Liver (tissue), 9 donors: Measurements from ENCODE around the gene ELL. TPM values are rescaled to one million over a fixed set of nuclear protein-coding genes. Genes with fewer than 3 reads are reported as not detected.

ENCODE experiments used
- DNase-seq: peaks from one replicate; pipeline ENCODE4 v3.0.0-alpha.2; 2017; ENCODE audit warnings: low spot score
- H3K27ac ChIP-seq, 2 donors: one replicate each; pipeline ENCODE4 v1.7.0; 2013; ENCODE audit warnings: inconsistent platforms in 2 of 2, low read length in 2 of 2, control low read depth in 1 of 2, low read depth in 1 of 2, mild to moderate bottlenecking in 1 of 2
- H3K27me3 ChIP-seq, 4 donors: one replicate each; pipeline versions ENCODE4 v1.6.1 to v1.7.0; 2013; ENCODE audit warnings: low read length in 3 of 4, inconsistent platforms in 1 of 4, mild to moderate bottlenecking in 1 of 4, moderate library complexity in 1 of 4; ENCODE audit not compliant: control insufficient read depth in 4 of 4, insufficient read depth in 4 of 4
- H3K36me3 ChIP-seq, 4 donors: one replicate each; pipeline versions ENCODE4 v1.6.1 to v1.7.0; 2013; ENCODE audit warnings: low read length in 3 of 4, mild to moderate bottlenecking in 3 of 4, low read depth in 1 of 4, moderate library complexity in 1 of 4; ENCODE audit not compliant: control insufficient read depth in 4 of 4, insufficient read depth in 3 of 4
- H3K4me1 ChIP-seq, 4 donors: one replicate each; pipeline versions ENCODE4 v1.6.1 to v1.7.0; 2013; ENCODE audit warnings: low read length in 3 of 4, mild to moderate bottlenecking in 3 of 4, moderate library complexity in 1 of 4; ENCODE audit not compliant: control insufficient read depth in 4 of 4, insufficient read depth in 4 of 4
- H3K4me3 ChIP-seq, 3 donors: one replicate each; pipeline versions ENCODE4 v1.6.1 to v1.7.0; 2013; ENCODE audit warnings: low read length in 3 of 3, control low read depth in 1 of 3, low read depth in 1 of 3, mild to moderate bottlenecking in 1 of 3
- H3K9ac ChIP-seq, 2 donors: one replicate each; pipeline ENCODE4 v1.7.0; 2013; ENCODE audit warnings: low read length in 2 of 2, mild to moderate bottlenecking in 2 of 2, moderate library complexity in 2 of 2, control low read depth in 1 of 2, low read depth in 1 of 2
- H3K9me3 ChIP-seq, 4 donors: one replicate each; pipeline versions ENCODE4 v1.6.1 to v1.7.0; 2013; ENCODE audit warnings: low read length in 3 of 4; ENCODE audit not compliant: control insufficient read depth in 4 of 4
- EGR1 ChIP-seq, 2 donors: IDR thresholded peaks; 2 replicates each; pipeline ENCODE4 v1.6.1; 2016 to 2018; ENCODE audit warnings: antibody characterized with exemption in 2 of 2, low read depth in 2 of 2
- FOXA1 ChIP-seq: IDR thresholded peaks from 2 replicates; pipeline ENCODE4 v1.6.1; 2016; ENCODE audit warnings: antibody characterized with exemption
- FOXA2 ChIP-seq: IDR thresholded peaks from 2 replicates; pipeline ENCODE4 v1.6.1; 2016; ENCODE audit warnings: antibody characterized with exemption
- GABPA ChIP-seq, 2 donors: IDR thresholded peaks in 1 of 2; conservative IDR thresholded peaks in 1 of 2; 2 replicates each; pipeline ENCODE4 v1.6.1; 2016; ENCODE audit warnings: antibody characterized with exemption in 2 of 2, mild to moderate bottlenecking in 1 of 2, moderate library complexity in 1 of 2
- HNF4A ChIP-seq, 2 donors: conservative IDR thresholded peaks; 2 replicates each; pipeline ENCODE4 v1.6.1; 2016; ENCODE audit warnings: antibody characterized with exemption in 2 of 2, mild to moderate bottlenecking in 2 of 2
- HNF4G ChIP-seq: IDR thresholded peaks from 2 replicates; pipeline ENCODE4 v1.6.1; 2016; ENCODE audit warnings: antibody characterized with exemption
- JUND ChIP-seq, 2 donors: IDR thresholded peaks; 2 replicates each; pipeline ENCODE4 v1.6.1; 2016; ENCODE audit warnings: antibody characterized with exemption in 2 of 2
- NR2F2 ChIP-seq: IDR thresholded peaks from 2 replicates; pipeline ENCODE4 v1.6.1; 2016; ENCODE audit warnings: antibody characterized with exemption
- RAD21 ChIP-seq, 2 donors: IDR thresholded peaks; 2 replicates each; pipeline ENCODE4 v1.6.1; 2016; ENCODE audit warnings: antibody characterized with exemption in 2 of 2, mild to moderate bottlenecking in 2 of 2
- RXRA ChIP-seq, 2 donors: IDR thresholded peaks; 2 replicates each; pipeline ENCODE4 v1.6.1; 2017 to 2018; ENCODE audit warnings: antibody characterized with exemption in 2 of 2, mild to moderate bottlenecking in 1 of 2
- SP1 ChIP-seq: IDR thresholded peaks from 2 replicates; pipeline ENCODE4 v1.6.1; 2018; ENCODE audit warnings: antibody characterized with exemption, mild to moderate bottlenecking
- TAF1 ChIP-seq: conservative IDR thresholded peaks from 2 replicates; pipeline ENCODE4 v1.6.1; 2016; ENCODE audit warnings: antibody characterized with exemption, mild to moderate bottlenecking
- YY1 ChIP-seq: IDR thresholded peaks from 2 replicates; pipeline ENCODE4 v1.6.1; 2016; ENCODE audit warnings: antibody characterized with exemption, mild to moderate bottlenecking
- WGBS: extraction: QIAGEN DNeasy Blood & Tissue Kit; methylation state at CpG from one replicate; pipeline ENCODE4 v1.1.7; 2013; 5-methylcytosine and 5-hydroxymethylcytosine counted together
- polyA plus RNA-seq, 2 donors: library from polyadenylated mRNA; stranded (reverse) in 1 of 2; unstranded in 1 of 2; fragments of 200-250 nt in 1 of 2; fragments of >200 nt in 1 of 2; fragmentation: Nextera tagmentation in 1 of 2; extraction: Ambion mirVana in 1 of 2; gene quantifications; one replicate each; pipeline versions ENCODE4 v1.2.1 to v1.2.3, GENCODE V29; 2013 to 2015
- total RNA-seq, 2 donors: library from RNA; depleted of rRNA; stranded (reverse); fragments of >200 nt; gene quantifications; one replicate each; pipeline ENCODE4 v1.2.3, GENCODE V29; 2014
- TF ChIP-seq, protein P1 (sequence below): IDR thresholded peaks from 2 replicates; pipeline ENCODE4 v1.6.1; 2016; ENCODE audit warnings: antibody characterized with exemption
- TF ChIP-seq, protein P2 (sequence below): IDR thresholded peaks from 2 replicates; pipeline ENCODE4 v1.6.1; 2016; ENCODE audit warnings: antibody characterized with exemption
- TF ChIP-seq, protein P3 (sequence below): IDR thresholded peaks from 2 replicates; pipeline ENCODE4 v1.6.1; 2016; ENCODE audit warnings: antibody characterized with exemption, mild to moderate bottlenecking
- donor health status: healthy.
- donor health status: healthy.
- donor health status: healthy.
- donor health status: healthy.
- donor health status: healthy.

The ELL gene
- total and polyA plus RNA-seq, 4 donors, result 4.5 to 10.5 (median 6.6) TPM

DNA sequence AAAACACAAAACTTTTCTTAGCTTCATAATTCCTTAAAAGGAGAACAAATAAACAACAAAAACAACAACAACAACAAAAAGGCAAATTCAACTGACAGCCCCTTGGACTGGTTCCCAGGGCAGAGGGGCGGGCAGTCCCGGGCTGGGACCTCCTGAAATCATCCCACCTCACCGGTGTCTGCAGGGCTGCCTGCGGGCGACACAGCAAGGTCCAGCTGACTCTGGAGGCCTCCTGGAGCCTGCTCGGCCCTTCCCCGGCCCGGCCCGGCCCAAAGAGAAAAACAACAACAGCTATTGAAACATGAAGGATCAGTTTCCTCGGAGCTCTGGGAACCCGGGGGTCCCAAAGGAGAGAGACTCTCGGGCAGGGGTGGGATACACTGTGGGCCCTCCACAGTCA lies 78.9 kb downstream of the ELL start:
- Histone ChIP-seq H3K27me3 (no peaks in the 10 kb centered on the region), H3K9ac (no peak overlapping the region), H3K9me3 (no peaks in the 10 kb centered on the region), H3K4me3 (no peak overlapping the region), H3K27ac (no peak overlapping the region), H3K4me1 (peaks cover 2 to 30% (median 15%) of the 10 kb centered on the region in 4 donors), H3K36me3 (peaks cover 8 to 28% (median 18%) of the 10 kb centered on the region in 4 donors)
- WGBS, result 94% methylated on average over 12 of the region's 12 CpGs
- DNase-seq, result no peak
- no peak for TF ChIP-seq NR2F2

DNA sequence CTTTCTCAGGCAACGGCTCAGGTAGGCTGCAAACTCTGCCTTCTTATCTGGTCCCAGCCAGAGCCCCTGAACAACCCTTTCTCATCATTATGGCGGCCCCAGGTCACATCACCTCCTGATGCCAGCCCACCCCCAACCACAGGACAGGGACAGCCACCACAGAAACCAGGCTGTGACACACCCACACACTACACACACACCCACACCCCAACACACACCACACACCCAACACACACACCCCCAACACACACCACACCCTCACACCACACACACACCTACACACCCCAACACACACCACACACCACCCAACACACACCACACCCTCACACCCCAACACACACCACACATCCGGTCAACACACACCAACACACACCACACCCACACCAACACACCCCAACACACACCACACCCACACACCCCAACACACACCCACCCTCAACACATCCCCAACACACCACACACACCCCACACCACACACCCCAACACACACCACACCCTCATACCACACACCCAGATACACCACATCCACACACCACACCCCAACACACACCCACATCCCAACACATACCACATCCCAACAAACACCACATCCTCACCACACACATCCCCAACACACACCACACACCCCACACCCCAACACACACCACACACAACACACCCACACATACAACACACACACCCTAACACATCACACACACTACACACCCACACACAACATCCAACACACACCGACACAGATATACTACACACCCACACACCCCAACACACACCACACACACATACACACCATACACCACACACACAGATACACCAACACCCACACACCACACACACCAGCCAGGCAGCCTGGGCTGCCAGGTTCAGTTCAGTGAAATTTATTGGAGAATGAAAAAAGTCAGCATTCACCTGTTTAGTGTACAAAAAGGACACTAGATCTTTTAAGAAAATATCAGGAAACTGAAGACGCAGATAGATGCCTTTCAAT lies 79.8 kb downstream of the ELL start:
- TF ChIP-seq RXRA (IDR thresholded peaks at IDR 0.05) (no peak), YY1 (no peak), JUND (IDR thresholded peaks at IDR 0.05) (no peak), NR2F2 (no peak), SP1 (no peak), HNF4A (conservative IDR thresholded peaks at IDR 0.05) (no peak), EGR1 (IDR thresholded peaks at IDR 0.05; ENCODE audit: low read depth in 2 of 2) (no peak), RAD21 (IDR thresholded peaks at IDR 0.05) (no peak), HNF4G (no peak), GABPA (IDR thresholded peaks at IDR 0.05 in 1 of 2, conservative IDR thresholded peaks at IDR 0.05 in 1 of 2) (no peak), TAF1 (no peak), FOXA1 (no peak), FOXA2 (no peak)
- TF ChIP-seq, protein P1, sequence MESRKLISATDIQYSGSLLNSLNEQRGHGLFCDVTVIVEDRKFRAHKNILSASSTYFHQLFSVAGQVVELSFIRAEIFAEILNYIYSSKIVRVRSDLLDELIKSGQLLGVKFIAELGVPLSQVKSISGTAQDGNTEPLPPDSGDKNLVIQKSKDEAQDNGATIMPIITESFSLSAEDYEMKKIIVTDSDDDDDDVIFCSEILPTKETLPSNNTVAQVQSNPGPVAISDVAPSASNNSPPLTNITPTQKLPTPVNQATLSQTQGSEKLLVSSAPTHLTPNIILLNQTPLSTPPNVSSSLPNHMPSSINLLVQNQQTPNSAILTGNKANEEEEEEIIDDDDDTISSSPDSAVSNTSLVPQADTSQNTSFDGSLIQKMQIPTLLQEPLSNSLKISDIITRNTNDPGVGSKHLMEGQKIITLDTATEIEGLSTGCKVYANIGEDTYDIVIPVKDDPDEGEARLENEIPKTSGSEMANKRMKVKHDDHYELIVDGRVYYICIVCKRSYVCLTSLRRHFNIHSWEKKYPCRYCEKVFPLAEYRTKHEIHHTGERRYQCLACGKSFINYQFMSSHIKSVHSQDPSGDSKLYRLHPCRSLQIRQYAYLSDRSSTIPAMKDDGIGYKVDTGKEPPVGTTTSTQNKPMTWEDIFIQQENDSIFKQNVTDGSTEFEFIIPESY, result no peak
- TF ChIP-seq, protein P2, sequence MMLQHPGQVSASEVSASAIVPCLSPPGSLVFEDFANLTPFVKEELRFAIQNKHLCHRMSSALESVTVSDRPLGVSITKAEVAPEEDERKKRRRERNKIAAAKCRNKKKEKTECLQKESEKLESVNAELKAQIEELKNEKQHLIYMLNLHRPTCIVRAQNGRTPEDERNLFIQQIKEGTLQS, result no peak
- TF ChIP-seq, protein P3, sequence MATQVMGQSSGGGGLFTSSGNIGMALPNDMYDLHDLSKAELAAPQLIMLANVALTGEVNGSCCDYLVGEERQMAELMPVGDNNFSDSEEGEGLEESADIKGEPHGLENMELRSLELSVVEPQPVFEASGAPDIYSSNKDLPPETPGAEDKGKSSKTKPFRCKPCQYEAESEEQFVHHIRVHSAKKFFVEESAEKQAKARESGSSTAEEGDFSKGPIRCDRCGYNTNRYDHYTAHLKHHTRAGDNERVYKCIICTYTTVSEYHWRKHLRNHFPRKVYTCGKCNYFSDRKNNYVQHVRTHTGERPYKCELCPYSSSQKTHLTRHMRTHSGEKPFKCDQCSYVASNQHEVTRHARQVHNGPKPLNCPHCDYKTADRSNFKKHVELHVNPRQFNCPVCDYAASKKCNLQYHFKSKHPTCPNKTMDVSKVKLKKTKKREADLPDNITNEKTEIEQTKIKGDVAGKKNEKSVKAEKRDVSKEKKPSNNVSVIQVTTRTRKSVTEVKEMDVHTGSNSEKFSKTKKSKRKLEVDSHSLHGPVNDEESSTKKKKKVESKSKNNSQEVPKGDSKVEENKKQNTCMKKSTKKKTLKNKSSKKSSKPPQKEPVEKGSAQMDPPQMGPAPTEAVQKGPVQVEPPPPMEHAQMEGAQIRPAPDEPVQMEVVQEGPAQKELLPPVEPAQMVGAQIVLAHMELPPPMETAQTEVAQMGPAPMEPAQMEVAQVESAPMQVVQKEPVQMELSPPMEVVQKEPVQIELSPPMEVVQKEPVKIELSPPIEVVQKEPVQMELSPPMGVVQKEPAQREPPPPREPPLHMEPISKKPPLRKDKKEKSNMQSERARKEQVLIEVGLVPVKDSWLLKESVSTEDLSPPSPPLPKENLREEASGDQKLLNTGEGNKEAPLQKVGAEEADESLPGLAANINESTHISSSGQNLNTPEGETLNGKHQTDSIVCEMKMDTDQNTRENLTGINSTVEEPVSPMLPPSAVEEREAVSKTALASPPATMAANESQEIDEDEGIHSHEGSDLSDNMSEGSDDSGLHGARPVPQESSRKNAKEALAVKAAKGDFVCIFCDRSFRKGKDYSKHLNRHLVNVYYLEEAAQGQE, result no peak
- Histone ChIP-seq H3K4me3 (no peak overlapping the region), H3K27ac (no peak overlapping the region), H3K36me3 (peaks cover 8 to 28% (median 18%) of the 10 kb centered on the region in 4 donors), H3K9me3 (no peaks in the 10 kb centered on the region), H3K27me3 (no peaks in the 10 kb centered on the region), H3K9ac (no peak overlapping the region), H3K4me1 (peaks cover 5 to 31% (median 12%) of the 10 kb centered on the region in 4 donors)
- DNase-seq, result no peak
- WGBS, result 91% methylated on average over 5 of the region's 5 CpGs
